IPS-18a (cell line): Measurements from ENCODE around the gene LUZP2.

Source experiments
- H3K27ac ChIP-seq: one replicate; pipeline ENCODE4 v1.5.1; 2013; ENCODE audit warnings: low read length
- H3K27me3 ChIP-seq: one replicate; pipeline ENCODE4 v1.6.1; 2013; ENCODE audit warnings: mild to moderate bottlenecking, low read length; ENCODE audit not compliant: control insufficient read depth, insufficient read depth
- H3K36me3 ChIP-seq: one replicate; pipeline ENCODE4 v1.6.1; 2013; ENCODE audit warnings: low read depth, low read length; ENCODE audit not compliant: control insufficient read depth
- H3K4me1 ChIP-seq: one replicate; pipeline ENCODE4 v1.6.1; 2013; ENCODE audit warnings: low read depth, low read length; ENCODE audit not compliant: control insufficient read depth
- H3K4me3 ChIP-seq: one replicate; pipeline ENCODE4 v1.5.1; 2013; ENCODE audit warnings: low read length
- H3K9ac ChIP-seq: one replicate; pipeline ENCODE4 v1.6.1; 2013; ENCODE audit warnings: mild to moderate bottlenecking, low read length, moderate library complexity
- H3K9me3 ChIP-seq: one replicate; pipeline ENCODE4 v1.6.1; 2013; ENCODE audit warnings: low read depth, low read length; ENCODE audit not compliant: control insufficient read depth

The LUZP2 gene

DNA sequence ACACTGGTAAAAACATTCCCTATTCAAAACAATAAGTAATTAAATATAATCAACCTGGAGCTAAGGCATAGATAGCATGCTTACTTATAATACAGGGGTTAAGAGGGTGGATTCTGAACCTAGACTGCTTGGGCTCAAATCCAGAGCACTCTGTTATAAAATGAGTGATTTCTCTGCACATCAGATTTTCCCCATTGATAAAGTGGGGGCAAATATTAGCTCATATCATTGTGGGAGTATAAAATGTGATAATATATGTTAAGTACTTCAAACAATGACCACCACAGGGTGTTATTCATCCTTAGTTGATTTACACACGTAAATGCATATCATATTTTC, 139.4 kb downstream of the LUZP2 start:
- H3K4me1 ChIP-seq, result peaks cover 3% of the 10 kb centered on the region
- H3K27ac ChIP-seq, result no peak overlapping the region
- no peaks in the 10 kb centered on the region for H3K36me3 ChIP-seq
- no peaks in the 10 kb centered on the region for H3K27me3 ChIP-seq
- no peak overlapping the region for H3K9ac ChIP-seq
- H3K9me3 ChIP-seq, result no peaks in the 10 kb centered on the region
- H3K4me3 ChIP-seq, result no peak overlapping the region

DNA sequence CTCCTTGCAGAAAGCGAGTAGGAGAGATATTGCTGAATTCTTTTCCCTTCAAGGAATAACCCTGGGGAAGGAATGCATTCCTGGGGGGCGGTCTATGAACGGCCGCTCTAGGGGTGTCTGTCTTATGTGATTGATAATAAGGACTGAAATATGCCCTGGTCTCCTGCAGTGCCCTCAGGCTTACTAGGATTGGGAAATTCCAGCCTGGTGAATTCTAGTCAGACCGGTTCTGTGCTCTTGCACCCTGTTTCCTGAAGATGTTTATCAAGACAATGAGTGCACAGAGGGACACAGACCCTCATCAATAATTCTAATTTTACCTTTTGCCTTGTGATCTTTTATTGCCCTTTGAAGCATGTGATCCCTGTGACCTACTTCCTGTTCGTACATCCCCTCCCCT, 140.7 kb downstream of the LUZP2 start:
- H3K9me3 ChIP-seq, result no peaks in the 10 kb centered on the region
- no peaks in the 10 kb centered on the region for H3K27me3 ChIP-seq
- H3K4me3 ChIP-seq, result no peak overlapping the region
- no peaks in the 10 kb centered on the region for H3K36me3 ChIP-seq
- H3K4me1 ChIP-seq, result peaks cover 2% of the 10 kb centered on the region
- no peak overlapping the region for H3K27ac ChIP-seq
- no peak overlapping the region for H3K9ac ChIP-seq

DNA sequence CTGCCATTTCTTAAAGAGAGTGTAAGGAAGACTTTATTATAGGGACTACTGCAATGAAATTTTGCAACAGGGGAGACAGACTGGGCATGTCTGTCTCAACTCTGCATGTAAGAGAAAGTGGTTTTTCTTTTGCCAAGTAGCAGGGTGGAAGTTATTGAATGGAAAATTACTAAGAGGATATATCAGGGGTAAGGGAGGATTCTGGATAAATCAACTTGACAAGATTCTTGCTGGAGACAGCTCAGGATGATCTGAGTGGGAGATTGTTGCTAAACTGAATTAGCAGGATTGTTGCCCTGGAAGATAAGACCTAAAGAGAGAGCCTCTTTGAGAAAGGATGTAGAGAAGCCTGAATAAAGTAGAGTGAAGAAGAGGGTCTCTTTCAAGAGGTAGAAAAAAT, 145.8 kb downstream of the LUZP2 start:
- H3K4me1 ChIP-seq, result no peaks in the 10 kb centered on the region
- H3K36me3 ChIP-seq, result no peaks in the 10 kb centered on the region
- no peaks in the 10 kb centered on the region for H3K9me3 ChIP-seq
- H3K4me3 ChIP-seq, result no peak overlapping the region
- no peak overlapping the region for H3K27ac ChIP-seq
- no peak overlapping the region for H3K9ac ChIP-seq
- H3K27me3 ChIP-seq, result no peaks in the 10 kb centered on the region

DNA sequence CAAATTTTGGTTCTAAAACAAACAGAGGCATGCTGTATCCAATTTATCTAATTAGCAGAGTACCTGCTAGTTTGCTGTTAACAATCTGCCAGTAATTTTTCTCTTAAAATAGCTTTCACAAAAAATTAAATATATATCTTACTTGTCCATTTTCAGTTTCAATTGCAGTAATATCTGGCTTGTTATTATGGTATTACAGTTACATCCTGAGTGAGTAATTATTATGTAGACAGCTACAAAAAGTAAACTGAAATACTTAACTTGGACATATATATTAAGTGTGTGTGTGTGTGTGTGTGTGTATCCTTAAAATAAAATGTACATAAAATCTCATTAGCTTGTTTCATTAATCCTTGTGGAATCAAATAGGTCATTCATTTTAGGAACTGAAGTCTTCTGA, 148.7 kb downstream of the LUZP2 start:
- Histone ChIP-seq H3K4me3 (no peak overlapping the region), H3K9ac (no peak overlapping the region), H3K9me3 (no peaks in the 10 kb centered on the region), H3K27me3 (no peaks in the 10 kb centered on the region), H3K4me1 (no peaks in the 10 kb centered on the region), H3K36me3 (no peaks in the 10 kb centered on the region), H3K27ac (no peak overlapping the region)

DNA sequence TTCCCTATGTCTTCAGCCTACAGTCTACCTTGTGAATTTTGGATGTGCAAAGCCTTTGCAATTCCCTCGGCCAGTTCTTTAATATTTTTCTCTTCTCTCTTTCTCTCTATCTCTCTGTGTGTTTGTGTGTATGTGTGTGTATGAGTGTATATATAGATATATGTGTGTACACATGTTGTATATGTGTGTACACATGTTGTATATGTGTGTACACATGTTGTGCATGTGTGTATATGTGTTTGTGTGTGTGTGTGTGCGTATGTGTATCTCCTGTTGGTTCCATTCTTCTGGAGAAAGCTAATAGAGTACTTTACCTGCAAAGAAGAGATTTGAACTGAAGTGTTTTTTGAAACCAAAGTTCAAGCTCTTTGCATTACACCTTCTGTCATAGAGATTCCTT, 155.0 kb downstream of the LUZP2 start:
- Histone ChIP-seq H3K36me3 (no peaks in the 10 kb centered on the region), H3K9me3 (no peaks in the 10 kb centered on the region), H3K27me3 (no peaks in the 10 kb centered on the region), H3K9ac (no peak overlapping the region), H3K4me3 (no peak overlapping the region), H3K4me1 (no peaks in the 10 kb centered on the region), H3K27ac (no peak overlapping the region)

DNA sequence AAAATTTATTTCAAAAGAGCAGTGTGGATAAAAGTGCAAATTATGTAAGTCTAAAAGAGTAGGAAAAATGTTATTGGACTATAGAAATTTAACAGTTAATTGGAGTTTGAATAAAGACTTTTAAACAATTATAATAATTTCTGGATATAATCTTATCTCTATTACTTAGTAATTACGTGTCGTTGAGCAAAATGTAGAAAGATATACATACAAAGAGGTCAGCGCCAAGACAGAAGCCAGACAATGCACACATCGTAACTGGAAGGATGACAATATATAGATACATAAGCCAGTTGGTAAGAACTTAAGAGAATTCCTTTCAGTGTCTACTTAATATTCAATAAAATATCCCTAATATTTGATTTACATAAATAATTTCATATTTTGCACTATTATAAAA, 157.0 kb downstream of the LUZP2 start:
- no peaks in the 10 kb centered on the region for H3K36me3 ChIP-seq
- no peaks in the 10 kb centered on the region for H3K27me3 ChIP-seq
- no peaks in the 10 kb centered on the region for H3K4me1 ChIP-seq
- no peak overlapping the region for H3K9ac ChIP-seq
- no peak overlapping the region for H3K27ac ChIP-seq
- no peaks in the 10 kb centered on the region for H3K9me3 ChIP-seq
- no peak overlapping the region for H3K4me3 ChIP-seq

DNA sequence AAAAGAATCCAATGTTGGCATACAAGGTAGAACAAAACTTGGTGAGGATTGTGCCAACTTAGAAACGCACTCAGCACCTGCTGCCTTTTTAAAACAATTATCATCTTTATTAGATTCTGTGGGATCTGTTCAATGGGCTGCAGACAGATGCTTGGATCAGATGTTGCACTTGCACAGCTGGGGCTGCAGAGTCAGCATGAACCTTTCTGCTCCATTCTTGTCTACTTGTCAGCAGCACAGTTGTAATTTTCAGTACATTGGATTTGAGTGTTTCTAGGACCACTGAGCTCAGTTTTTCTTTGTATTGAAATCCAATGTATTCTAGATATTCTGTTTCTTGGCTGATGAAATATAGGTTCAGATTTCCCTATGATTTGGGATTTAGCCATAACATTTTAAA, 164.5 kb downstream of the LUZP2 start:
- no peaks in the 10 kb centered on the region for H3K4me1 ChIP-seq
- H3K9me3 ChIP-seq, result no peaks in the 10 kb centered on the region
- H3K27ac ChIP-seq, result no peak overlapping the region
- H3K27me3 ChIP-seq, result no peaks in the 10 kb centered on the region
- no peaks in the 10 kb centered on the region for H3K36me3 ChIP-seq
- no peak overlapping the region for H3K4me3 ChIP-seq
- no peak overlapping the region for H3K9ac ChIP-seq

DNA sequence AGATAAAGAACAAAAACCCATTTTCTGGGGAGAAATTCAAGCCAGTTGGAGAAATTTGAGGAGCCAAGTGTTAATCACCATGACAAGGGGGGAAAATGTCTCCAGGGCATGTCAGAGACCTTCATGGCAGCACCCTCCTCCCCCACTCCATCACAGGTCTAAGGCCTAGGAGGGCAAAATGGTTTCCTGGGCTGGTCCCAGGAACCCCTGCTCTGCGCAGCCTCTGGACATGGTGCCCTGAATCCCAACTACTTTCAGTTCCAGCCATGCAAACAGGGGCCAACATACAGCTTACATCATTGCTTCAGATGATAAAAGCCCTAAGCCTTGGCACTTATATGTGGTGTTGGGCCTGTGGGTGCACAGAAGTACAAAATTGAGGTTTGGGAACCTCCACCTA, 167.5 kb downstream of the LUZP2 start:
- Histone ChIP-seq H3K36me3 (no peaks in the 10 kb centered on the region), H3K9me3 (no peaks in the 10 kb centered on the region), H3K27me3 (peaks cover 3% of the 10 kb centered on the region)

DNA sequence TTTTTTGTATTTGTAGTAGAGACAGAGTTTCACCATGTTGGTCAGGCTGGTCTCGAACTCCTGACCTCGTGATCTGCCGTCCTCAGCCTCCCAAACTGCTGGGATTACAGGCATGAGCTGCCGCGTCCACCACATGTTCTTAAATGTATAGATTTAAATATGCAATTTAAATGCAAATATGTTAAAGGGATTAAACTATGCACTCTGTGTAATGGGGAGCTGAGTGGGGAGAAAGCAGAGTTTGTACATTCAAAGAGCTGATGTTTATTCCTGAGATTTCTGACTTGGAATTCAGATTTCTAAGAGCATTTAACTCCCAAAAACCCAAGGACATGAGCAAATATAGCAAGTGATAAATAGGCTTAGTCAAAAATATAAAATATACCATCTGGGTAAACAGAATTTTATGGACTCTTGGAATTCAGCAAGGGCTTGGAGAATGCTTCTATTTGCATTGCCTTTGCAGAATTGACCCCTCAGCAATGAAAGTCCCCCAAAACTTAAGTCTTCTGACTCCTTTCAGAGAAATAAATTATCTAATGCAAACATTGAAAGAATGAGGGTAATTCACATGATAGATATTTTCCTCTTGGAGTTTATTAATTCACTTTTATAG, 170.6 kb downstream of the LUZP2 start:
- Histone ChIP-seq H3K4me1 (peaks cover 16% of the 10 kb centered on the region), H3K9ac (no peak overlapping the region), H3K27me3 (peaks cover 3% of the 10 kb centered on the region), H3K36me3 (no peaks in the 10 kb centered on the region), H3K27ac (no peak overlapping the region), H3K9me3 (no peaks in the 10 kb centered on the region), H3K4me3 (no peak overlapping the region)

More for the DNA sequence above, 167.5 kb downstream of the LUZP2 start:
- Histone ChIP-seq H3K27ac (no peak overlapping the region), H3K4me1 (peaks cover 8% of the 10 kb centered on the region), H3K9ac (no peak overlapping the region), H3K4me3 (no peak overlapping the region)

DNA sequence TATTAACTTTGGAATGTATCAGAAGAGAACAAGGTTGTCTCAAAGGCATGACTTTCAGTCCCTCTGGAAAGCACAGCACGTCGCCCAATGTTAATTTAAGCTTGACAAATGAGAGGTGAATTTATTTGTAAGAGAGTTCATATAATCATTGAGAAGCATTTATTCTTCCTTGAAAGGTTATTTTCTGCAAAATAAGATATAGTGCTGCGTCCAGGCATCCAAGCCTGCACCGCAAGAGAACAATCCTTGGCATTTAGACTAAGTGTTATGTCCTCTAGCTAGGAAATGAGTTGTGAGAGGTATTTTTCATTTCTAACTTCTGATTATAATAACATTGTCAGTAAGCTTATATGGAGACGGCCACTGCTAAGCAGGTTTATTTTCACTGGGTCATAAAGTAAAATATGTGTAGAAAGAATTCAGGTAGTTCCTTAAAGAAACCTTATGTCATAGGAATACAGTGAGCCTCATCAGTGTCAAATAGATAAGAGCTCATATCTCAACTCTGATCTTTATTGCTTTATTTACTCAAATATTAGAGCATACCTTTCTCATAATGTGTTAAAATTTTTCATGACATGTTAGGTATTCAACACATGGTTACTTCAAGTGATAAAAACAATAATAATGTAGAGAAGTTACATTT, 182.0 kb downstream of the LUZP2 start:
- Histone ChIP-seq H3K27me3 (no peaks in the 10 kb centered on the region), H3K4me1 (peaks cover 23% of the 10 kb centered on the region), H3K9ac (no peak overlapping the region), H3K9me3 (no peaks in the 10 kb centered on the region), H3K36me3 (no peaks in the 10 kb centered on the region), H3K27ac (no peak overlapping the region), H3K4me3 (no peak overlapping the region)

DNA sequence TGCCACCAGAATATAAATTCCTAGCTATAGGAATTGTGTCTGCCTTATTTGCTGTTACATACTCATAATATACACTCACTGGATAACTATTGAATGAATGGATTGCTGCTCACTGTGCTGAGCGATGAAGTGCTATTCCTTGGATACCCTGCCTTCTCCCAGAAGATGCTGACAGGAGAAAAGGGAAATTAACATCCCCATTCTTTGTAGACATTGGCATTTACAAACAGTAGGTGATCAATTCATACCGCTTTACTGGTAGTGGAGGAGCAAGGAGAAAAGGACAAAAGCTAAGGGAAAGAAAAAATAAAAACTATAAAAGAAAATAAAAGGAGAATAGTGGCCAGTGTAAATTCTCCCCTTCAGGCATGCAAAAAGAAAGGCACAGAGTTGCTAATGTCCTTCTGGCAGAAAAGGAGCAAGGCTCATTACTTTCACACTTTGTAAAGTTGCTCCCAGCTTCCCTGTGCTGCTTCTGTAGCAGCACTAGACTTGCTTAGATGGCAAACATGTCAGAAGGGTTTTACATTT, 183.0 kb downstream of the LUZP2 start:
- Histone ChIP-seq H3K9me3 (no peaks in the 10 kb centered on the region), H3K9ac (no peak overlapping the region), H3K27ac (no peak overlapping the region), H3K36me3 (no peaks in the 10 kb centered on the region), H3K4me3 (no peak overlapping the region), H3K27me3 (no peaks in the 10 kb centered on the region), H3K4me1 (peaks cover 23% of the 10 kb centered on the region)

DNA sequence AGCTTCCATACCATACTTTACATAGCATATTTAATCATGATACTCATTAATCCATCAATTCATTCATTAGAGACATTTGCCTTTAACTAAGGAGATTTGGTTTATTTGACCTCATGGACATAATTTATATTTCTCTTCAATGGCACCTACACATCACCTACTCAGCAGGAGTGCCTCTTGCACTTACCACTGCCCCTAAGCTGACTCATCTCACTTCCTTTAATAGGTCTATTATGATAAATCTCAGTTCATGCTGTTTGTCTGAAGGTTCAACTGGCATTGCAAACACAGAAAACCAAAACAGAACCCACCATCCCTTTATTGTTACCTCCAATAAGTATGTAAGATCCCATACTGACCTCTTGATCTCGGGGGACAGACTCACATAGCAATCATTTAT, 186.7 kb downstream of the LUZP2 start:
- peaks cover 20% of the 10 kb centered on the region for H3K4me1 ChIP-seq
- no peak overlapping the region for H3K9ac ChIP-seq
- no peak overlapping the region for H3K27ac ChIP-seq
- H3K27me3 ChIP-seq, result no peaks in the 10 kb centered on the region
- no peak overlapping the region for H3K4me3 ChIP-seq
- H3K36me3 ChIP-seq, result no peaks in the 10 kb centered on the region
- H3K9me3 ChIP-seq, result no peaks in the 10 kb centered on the region
